Breast epithelium (tissue), 4 donors: Measurements from ENCODE around the gene PLCL2. TPM values are rescaled to one million over a fixed set of nuclear protein-coding genes. Genes with fewer than 3 reads are reported as not detected.
A peak's percentile ranks its signal among the peaks of the same experiment; 100 is the strongest.

Experiments
- DNase-seq, 2 donors: peaks; one replicate each; pipeline ENCODE4 v3.0.0-alpha.2; 2019; ENCODE audit warnings: low spot score in 2 of 2
- H3K27ac ChIP-seq, 2 donors: fragments of 200-600 bp; sonication (generic) in 1 of 2; one replicate each; pipeline ENCODE4 v1.5.1; 2016 to 2019; ENCODE audit warnings: mild to moderate bottlenecking in 1 of 2
- H3K27me3 ChIP-seq, 2 donors: fragments of 200-600 bp; sonication (generic) in 1 of 2; one replicate each; pipeline versions ENCODE4 v1.5.1 to v1.6.0; 2017 to 2019; ENCODE audit warnings: control low read depth in 1 of 2, mild to moderate bottlenecking in 1 of 2
- H3K36me3 ChIP-seq: fragments of 200-600 bp; one replicate; pipeline ENCODE4 v1.5.1; 2019
- H3K4me1 ChIP-seq, 2 donors: fragments of 200-600 bp; sonication (generic); one replicate each; pipeline ENCODE4 v1.5.1; 2016 to 2019; ENCODE audit warnings: control low read depth in 1 of 2
- H3K4me3 ChIP-seq, 3 donors: fragments of 200-600 bp; sonication (generic); 1 replicate in 2 of 3; 2 replicates in 1 of 3; pipeline ENCODE4 v1.5.1; 2016 to 2019; ENCODE audit warnings: mild to moderate bottlenecking in 3 of 3, moderate library complexity in 2 of 3
- H3K9me3 ChIP-seq, 2 donors: fragments of 200-600 bp; sonication (generic) in 1 of 2; one replicate each; pipeline ENCODE4 v1.5.1; 2016 to 2019; ENCODE audit warnings: control low read depth in 1 of 2
- CTCF ChIP-seq, 3 donors: fragments of 450-650 bp; IDR thresholded peaks; one replicate each; pipeline ENCODE4 v1.5.1; 2016 to 2017; ENCODE audit warnings: antibody characterized with exemption in 3 of 3, mild to moderate bottlenecking in 3 of 3, moderate library complexity in 3 of 3
- POLR2A ChIP-seq: fragments of 450-650 bp; IDR thresholded peaks from one replicate; pipeline ENCODE4 v1.6.1; 2016; ENCODE audit warnings: antibody characterized with exemption, mild to moderate bottlenecking, moderate library complexity
- POLR2AphosphoS5 ChIP-seq, 3 donors: sonication (generic); formaldehyde crosslinking; IDR thresholded peaks; one replicate each; pipeline ENCODE4 v1.6.1; 2017; ENCODE audit warnings: antibody characterized with exemption in 3 of 3
- intact Hi-C: fragments of 100-400 bp; cut with DNase I; formaldehyde crosslinking; loops from one replicate; pipeline ENCODE4 v1.15.1; 2023; ENCODE audit warnings: low total_unique reads
- total RNA-seq, 3 donors: library from RNA; depleted of rRNA; stranded (reverse); fragments of >200 nt; gene quantifications; one replicate each; pipeline ENCODE4 v1.1.0, GENCODE V29; 2016

The PLCL2 gene
- total RNA-seq, 3 donors from 2014 or later = 7.8 to 21.9 (median 17.0) TPM

- intact Hi-C loops = no loop called here
- H3K9me3 ChIP-seq = no peaks in the 10 kb centered on the region
- no peaks in the 10 kb centered on the region for H3K36me3 ChIP-seq
- no peak overlapping the region for H3K27ac ChIP-seq
- H3K4me1 ChIP-seq = no peaks in the 10 kb centered on the region
- no peak overlapping the region for H3K4me3 ChIP-seq
- DNase-seq = no peak
- no peaks in the 10 kb centered on the region for H3K27me3 ChIP-seq
- TF ChIP-seq CTCF (IDR thresholded peaks at IDR 0.05) (no peak), POLR2AphosphoS5 (IDR thresholded peaks at IDR 0.05) (no peak), POLR2A (no peak)
Observed at GRCh38 chr3:17129556-17129955, 244.8 kb downstream of the PLCL2 start.

GRCh38 chr3:17130956-17131355 lies 246.2 kb downstream of the PLCL2 start:
- H3K4me1 ChIP-seq = no peaks in the 10 kb centered on the region
- intact Hi-C loops = no loop called here
- no peaks in the 10 kb centered on the region for H3K27me3 ChIP-seq
- H3K9me3 ChIP-seq = peaks cover 0 to 13% of the 10 kb centered on the region in 2 donors
- no peak for DNase-seq
- no peaks in the 10 kb centered on the region for H3K36me3 ChIP-seq
- no peak for TF ChIP-seq POLR2A
- no peak for TF ChIP-seq CTCF (IDR thresholded peaks at IDR 0.05)
- no peak for TF ChIP-seq POLR2AphosphoS5 (IDR thresholded peaks at IDR 0.05)
- H3K4me3 ChIP-seq = no peak overlapping the region
- H3K27ac ChIP-seq = no peak overlapping the region

- H3K9me3 ChIP-seq = peaks cover 0 to 14% of the 10 kb centered on the region in 2 donors
- no peak overlapping the region for H3K27ac ChIP-seq
- H3K36me3 ChIP-seq = no peaks in the 10 kb centered on the region
- H3K27me3 ChIP-seq = no peaks in the 10 kb centered on the region
- intact Hi-C loops = no loop called here
- DNase-seq = no peak
- H3K4me3 ChIP-seq = no peak overlapping the region
- no peak for TF ChIP-seq POLR2A
- TF ChIP-seq POLR2AphosphoS5 (IDR thresholded peaks at IDR 0.05) = no peak
- no peak for TF ChIP-seq CTCF (IDR thresholded peaks at IDR 0.05)
- no peaks in the 10 kb centered on the region for H3K4me1 ChIP-seq
Observed at GRCh38 chr3:17132286-17133115, 247.7 kb downstream of the PLCL2 start.

GRCh38 chr3:17133632-17134545 lies 249.1 kb downstream of the PLCL2 start:
- Histone ChIP-seq H3K4me3 (peak overlapping the region in 1 of 3 donors; percentile 28), H3K36me3 (no peaks in the 10 kb centered on the region), H3K4me1 (no peaks in the 10 kb centered on the region), H3K9me3 (peaks cover 0 to 14% of the 10 kb centered on the region in 2 donors), H3K27ac (peak overlapping the region in 1 of 2 donors; percentile 12), H3K27me3 (no peaks in the 10 kb centered on the region)
- intact Hi-C loops = no loop called here
- DNase-seq = no peak
- TF ChIP-seq POLR2AphosphoS5 (IDR thresholded peaks at IDR 0.05) = no peak
- TF ChIP-seq POLR2A = no peak
- TF ChIP-seq CTCF (IDR thresholded peaks at IDR 0.05) = no peak
